Panc1 (cell line): ENCODE results near the gene OR51I2. TPM values are rescaled to one million over a fixed set of nuclear protein-coding genes. Genes with fewer than 3 reads are reported as not detected.

Experiments used
- ATAC-seq: fragments of 200-7000 bp; cut with Tn5 transposase; 2 replicates; pipeline ENCODE4 v1.9.1; 2020; ENCODE audit warnings: mild to moderate bottlenecking, moderate library complexity
- BruUV-seq: library from RNA; stranded (reverse); fragments of 400-500 nt; replicated peaks from 2 replicates; lab custom pipeline; 2021; lab: Mats Ljungman, UMichigan
- CTCF ChIA-PET: fragments of 300-600 bp; sonication (Branson Sonifier 250); formaldehyde crosslinking; loops from one replicate; lab custom pipeline; 2022; ENCODE audit warnings: antibody characterized with exemption; lab: Charles Lee
- POLR2A ChIA-PET: fragments of 300-600 bp; sonication (Branson Sonifier 250); formaldehyde crosslinking; loops from one replicate; lab custom pipeline; 2022; ENCODE audit warnings: antibody characterized with exemption; lab: Charles Lee
- DNase-seq: peaks from one replicate; pipeline ENCODE4 v3.0.0-alpha.2; 2010; ENCODE audit warnings: low read depth, low spot score
- H3K27ac ChIP-seq: 2 replicates; pipeline ENCODE4 v1.5.1; 2011; ENCODE audit warnings: mild to moderate bottlenecking, low read length, inconsistent platforms
- H3K27me3 ChIP-seq: fragments of 200-500 bp; sonication (Bioruptor generic); 2 replicates; pipeline ENCODE4 v1.6.0; 2014; ENCODE audit warnings: low read length, inconsistent platforms; ENCODE audit not compliant: control insufficient read depth, insufficient read depth
- H3K36me3 ChIP-seq: fragments of 200-500 bp; sonication (Bioruptor generic); 2 replicates; pipeline ENCODE4 v1.5.1; 2014; ENCODE audit warnings: inconsistent platforms, mild to moderate bottlenecking, low read length, moderate library complexity; ENCODE audit not compliant: control insufficient read depth, insufficient read depth
- H3K4me1 ChIP-seq: 2 replicates; pipeline ENCODE4 v1.5.1; 2011; ENCODE audit warnings: inconsistent platforms, mild to moderate bottlenecking, low read length, moderate library complexity; ENCODE audit not compliant: control insufficient read depth, insufficient read depth
- H3K4me3 ChIP-seq, 2 experiments: 2 replicates each; pipeline ENCODE4 v1.5.1; 2011 to 2012; ENCODE audit warnings: low read depth in 2 of 2, low read length in 2 of 2, mild to moderate bottlenecking in 2 of 2, inconsistent platforms in 1 of 2, moderate library complexity in 1 of 2
- H3K9me3 ChIP-seq: fragments of 200-500 bp; sonication (Bioruptor generic); 2 replicates; pipeline ENCODE4 v1.5.1; 2014; ENCODE audit warnings: low read depth, mild to moderate bottlenecking, inconsistent platforms, low read length, moderate library complexity; ENCODE audit not compliant: control insufficient read depth, insufficient read depth
- CTCF ChIP-seq: fragments of 450-650 bp; IDR thresholded peaks from 2 replicates; pipeline ENCODE4 v1.5.1; 2017; ENCODE audit warnings: mild to moderate bottlenecking
- POLR2AphosphoS5 ChIP-seq: IDR thresholded peaks from 2 replicates; pipeline ENCODE4 v1.6.1; 2012; ENCODE audit warnings: mild to moderate bottlenecking, low read depth, low read length, moderate library complexity
- REST ChIP-seq, 2 experiments: IDR thresholded peaks; 2 replicates each; pipeline ENCODE4 v1.6.1; 2011 to 2012; ENCODE audit warnings: low read depth in 2 of 2, control low read depth in 1 of 2, low read length in 1 of 2, mild to moderate bottlenecking in 1 of 2, moderate library complexity in 1 of 2; ENCODE audit not compliant: insufficient read depth in 1 of 2
- SIN3A ChIP-seq: IDR thresholded peaks from 2 replicates; pipeline ENCODE4 v1.6.1; 2012; ENCODE audit warnings: low read depth, mild to moderate bottlenecking, low read length, moderate library complexity, borderline replicate concordance; ENCODE audit not compliant: insufficient read depth
- TCF7L2 ChIP-seq: IDR thresholded peaks from 2 replicates; pipeline ENCODE4 v1.6.1; 2011; ENCODE audit warnings: mild to moderate bottlenecking, low read depth, low read length, inconsistent platforms
- in situ Hi-C: cut with HindIII; loops from 2 replicates; pipeline ENCODE4 v1.10.0; 2016; ENCODE audit warnings: low sequenced_read_pairs, low pct_unique_long_range_greater_than_20kb
- intact Hi-C: fragments of 100-400 bp; cut with micrococcal nuclease; formaldehyde crosslinking; loops from one replicate; pipeline ENCODE4 v1.10.0; 2022; ENCODE audit not compliant: unreplicated experiment
- total RNA-seq: library from RNA; stranded (reverse); gene quantifications from one replicate; pipeline ENCODE4 v1.2.1, GENCODE V29; 2021; ENCODE audit not compliant: unreplicated experiment

Gene OR51I2
- total RNA-seq, 1 experiment from 2014 or later: not detected

GRCh38 chr11:5423131-5423530 lies 26.0 kb upstream of the OR51I2 start:
- H3K36me3 ChIP-seq: no peaks in the 10 kb centered on the region
- in situ Hi-C loops: no loop called here
- peaks cover 6% of the 10 kb centered on the region; the same call in 1 of the 2 replicates for H3K27me3 ChIP-seq
- DNase-seq: no peak
- TF ChIP-seq TCF7L2: no peak
- no peak for TF ChIP-seq CTCF
- no peak for TF ChIP-seq POLR2AphosphoS5
- TF ChIP-seq SIN3A: no peak
- TF ChIP-seq REST (IDR thresholded peaks at IDR 0.05; ENCODE audit: insufficient read depth in 1 of 2, low read depth in 2 of 2, low read length in 1 of 2): no peak
- H3K4me3 ChIP-seq: no peak overlapping the region
- ChIA-PET CTCF (no interaction called here), POLR2A (no interaction called here)
- no TSS peak for BruUV-seq
- ATAC-seq: no peak
- H3K4me1 ChIP-seq: no peaks in the 10 kb centered on the region
- H3K9me3 ChIP-seq: no peaks in the 10 kb centered on the region
- H3K27ac ChIP-seq: no peak overlapping the region
- intact Hi-C loops: no loop called here

GRCh38 chr11:5441414-5441813 lies 7.7 kb upstream of the OR51I2 start, which contains the start of gene OR51I1:
TSS of gene OR51I1 (minus strand) at chr11:5441514. CDS start at chr11:5441514, 0 bp downstream.
- ATAC-seq (no peak), DNase-seq (no peak)
- TF ChIP-seq TCF7L2 (no peak), REST (IDR thresholded peaks at IDR 0.05; ENCODE audit: insufficient read depth in 1 of 2, low read depth in 2 of 2, low read length in 1 of 2) (no peak), CTCF (no peak), SIN3A (no peak), POLR2AphosphoS5 (no peak)
- POLR2A ChIA-PET: no interaction called here
- intact Hi-C loops: no loop called here
- no TSS peak for BruUV-seq
- H3K9me3 ChIP-seq: no peaks in the 10 kb centered on the region
- H3K4me1 ChIP-seq: no peaks in the 10 kb centered on the region
- H3K27me3 ChIP-seq: peaks cover 7% of the 10 kb centered on the region; the same call in 1 of the 2 replicates
- CTCF ChIA-PET: no interaction called here
- no peaks in the 10 kb centered on the region for H3K36me3 ChIP-seq
- no peak within 1 kb of the TSS for H3K4me3 ChIP-seq
- in situ Hi-C loops: no loop called here
- H3K27ac ChIP-seq: no peak within 1 kb of the TSS
